Muscle layer of duodenum (tissue), 2 donors: Measurements from ENCODE around the gene HOXA7.

Source experiments
- H3K27ac ChIP-seq: one replicate; pipeline ENCODE4 v1.7.0; 2013; ENCODE audit warnings: mild to moderate bottlenecking, low read length
- H3K27me3 ChIP-seq: one replicate; pipeline ENCODE4 v1.7.0; 2013; ENCODE audit warnings: low read depth, mild to moderate bottlenecking, control low read depth, low read length
- H3K36me3 ChIP-seq, 2 donors: one replicate each; pipeline ENCODE4 v1.7.0; 2013; ENCODE audit warnings: low read length in 2 of 2, control low read depth in 1 of 2, mild to moderate bottlenecking in 1 of 2; ENCODE audit not compliant: insufficient read depth in 2 of 2, control insufficient read depth in 1 of 2
- H3K4me1 ChIP-seq, 2 donors: one replicate each; pipeline ENCODE4 v1.7.0; 2013; ENCODE audit warnings: low read length in 2 of 2, mild to moderate bottlenecking in 2 of 2, control low read depth in 1 of 2, moderate library complexity in 1 of 2; ENCODE audit not compliant: insufficient read depth in 2 of 2, control insufficient read depth in 1 of 2
- H3K4me3 ChIP-seq, 2 donors: one replicate each; pipeline ENCODE4 v1.7.0; 2013; ENCODE audit warnings: low read length in 2 of 2, low read depth in 1 of 2, mild to moderate bottlenecking in 1 of 2
- H3K9me3 ChIP-seq, 2 donors: one replicate each; pipeline ENCODE4 v1.7.0; 2013; ENCODE audit warnings: low read length in 2 of 2, control low read depth in 1 of 2, mild to moderate bottlenecking in 1 of 2; ENCODE audit not compliant: control insufficient read depth in 1 of 2
- donor health status: healthy.

HOXA7 gene

DNA sequence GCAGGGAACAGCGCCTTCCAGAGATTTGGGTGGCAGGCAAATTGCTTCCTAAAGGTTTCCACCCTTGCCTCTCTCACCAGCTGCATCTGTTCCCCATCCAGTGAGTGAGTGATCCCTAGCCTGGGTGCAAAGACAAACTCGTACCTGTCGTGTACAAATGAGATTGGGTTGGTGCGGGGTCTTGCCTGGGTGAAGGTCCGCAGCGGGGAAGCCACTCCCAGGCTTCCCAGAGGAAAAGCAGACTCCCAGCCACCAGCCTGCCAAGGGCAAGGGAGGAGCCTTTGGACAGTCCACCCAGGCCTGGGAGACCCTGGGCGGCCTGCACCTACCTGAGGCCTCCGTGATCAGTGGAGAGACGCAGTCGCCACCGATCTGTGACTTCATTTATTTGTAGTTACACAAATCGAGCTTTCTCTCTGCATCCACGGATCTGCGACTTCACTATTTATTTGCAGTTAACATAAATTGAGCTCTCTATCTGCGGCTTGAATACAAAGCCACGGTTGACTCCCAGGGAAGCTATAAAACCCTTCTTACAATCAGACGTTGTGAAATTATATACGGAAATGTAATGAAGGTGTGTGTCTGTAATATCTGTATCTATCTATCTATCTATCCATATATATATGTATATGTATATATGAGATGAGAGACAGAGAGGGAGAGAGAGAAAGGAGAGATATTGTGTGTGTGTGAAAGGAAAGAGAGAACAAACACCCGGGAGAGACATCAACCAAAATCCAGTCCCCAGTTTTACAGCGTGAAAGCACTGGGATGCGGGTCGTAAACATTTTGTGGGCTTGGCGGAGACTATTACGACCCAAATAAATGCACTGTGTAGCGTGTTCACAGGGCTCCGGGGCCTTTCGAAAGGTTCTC lies 3.0 kb upstream of the HOXA7 start:
- Histone ChIP-seq H3K9me3 (no peaks in the 10 kb centered on the region), H3K27ac (no peak overlapping the region), H3K36me3 (no peaks in the 10 kb centered on the region), H3K27me3 (peaks cover 80% of the 10 kb centered on the region), H3K4me3 (no peak overlapping the region), H3K4me1 (peaks cover 0 to 44% of the 10 kb centered on the region in 2 donors)

DNA sequence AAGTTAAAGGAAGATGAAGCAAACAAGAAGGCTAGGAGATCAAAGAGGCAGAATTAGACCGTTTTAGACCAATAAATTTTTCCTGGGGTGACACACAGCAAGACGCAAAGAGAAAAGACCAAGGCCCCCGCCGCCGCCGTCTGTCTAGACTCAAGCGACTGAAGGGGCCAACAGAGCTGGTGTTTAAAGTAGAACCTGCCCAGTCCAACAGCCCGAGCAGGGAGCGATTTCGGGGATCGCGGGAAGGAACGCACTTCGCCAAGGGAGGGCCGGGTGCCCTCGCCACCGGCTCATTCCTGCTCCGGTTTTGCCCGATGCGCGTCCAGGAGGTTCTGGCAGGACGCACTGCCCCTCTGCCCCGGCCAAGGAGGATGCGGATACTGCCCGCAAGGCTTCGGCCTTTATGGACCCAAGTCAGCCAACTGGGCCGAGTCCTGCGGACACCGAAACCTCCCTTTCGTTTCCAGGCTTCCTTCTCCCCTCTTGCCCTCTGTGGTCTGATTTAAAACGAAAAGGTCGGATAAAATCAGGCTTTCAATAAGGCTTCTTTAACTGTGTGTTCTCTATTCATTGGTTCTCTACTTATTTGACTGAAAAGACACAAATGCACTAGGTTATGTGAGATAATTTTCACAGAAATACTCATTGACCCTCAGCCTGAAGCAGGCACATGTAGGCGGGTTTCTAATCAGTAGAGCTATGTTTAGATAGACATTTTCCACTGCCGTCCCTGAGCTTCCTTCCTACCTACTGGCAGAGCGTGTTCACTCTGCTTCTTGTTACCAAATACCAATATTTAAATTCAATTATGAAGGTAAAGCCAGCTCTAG lies 2.2 kb upstream of the HOXA7 start:
- Histone ChIP-seq H3K27me3 (peaks cover 80% of the 10 kb centered on the region), H3K36me3 (no peaks in the 10 kb centered on the region), H3K9me3 (no peaks in the 10 kb centered on the region), H3K27ac (no peak overlapping the region), H3K4me3 (no peak overlapping the region), H3K4me1 (peaks cover 0 to 40% of the 10 kb centered on the region in 2 donors)

DNA sequence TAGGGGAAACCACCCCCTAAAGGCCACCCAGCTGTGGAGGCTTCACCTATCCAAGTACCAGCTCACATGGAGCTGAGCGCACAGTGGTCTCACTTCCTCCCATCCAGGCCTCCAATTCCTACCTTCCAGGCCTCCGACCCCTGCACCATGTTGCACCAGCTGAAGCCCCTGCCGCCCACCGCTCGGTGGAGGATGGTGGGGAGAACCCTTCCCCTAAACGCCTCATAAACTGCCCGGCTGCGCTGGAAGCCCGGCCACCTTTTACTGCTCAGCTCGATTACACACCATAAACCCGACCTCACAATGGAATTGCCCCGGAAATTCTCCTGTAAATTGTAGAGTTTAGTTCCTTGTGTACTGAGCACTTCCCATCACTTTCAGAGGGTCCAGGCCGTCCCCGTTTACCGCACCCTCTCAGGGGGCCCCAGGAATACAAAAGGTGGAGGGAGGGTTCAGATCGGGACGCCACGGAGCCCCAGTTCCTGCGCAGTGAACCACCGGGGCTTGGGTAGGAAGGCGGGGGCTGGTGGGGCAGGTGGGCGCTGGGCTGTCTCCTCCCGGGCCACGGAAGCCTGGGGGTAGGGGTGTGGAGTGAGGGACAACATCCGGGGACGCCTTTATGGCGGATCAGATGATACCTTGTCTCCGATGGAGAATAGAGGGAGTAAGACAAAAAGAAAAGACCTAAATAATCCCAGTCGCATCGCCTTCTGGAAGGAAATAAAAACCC lies 1.4 kb upstream of the HOXA7 start:
- Histone ChIP-seq H3K36me3 (no peaks in the 10 kb centered on the region), H3K4me1 (peaks cover 0 to 41% of the 10 kb centered on the region in 2 donors), H3K27ac (no peak overlapping the region), H3K27me3 (peaks cover 84% of the 10 kb centered on the region), H3K9me3 (no peaks in the 10 kb centered on the region), H3K4me3 (no peak overlapping the region)

DNA sequence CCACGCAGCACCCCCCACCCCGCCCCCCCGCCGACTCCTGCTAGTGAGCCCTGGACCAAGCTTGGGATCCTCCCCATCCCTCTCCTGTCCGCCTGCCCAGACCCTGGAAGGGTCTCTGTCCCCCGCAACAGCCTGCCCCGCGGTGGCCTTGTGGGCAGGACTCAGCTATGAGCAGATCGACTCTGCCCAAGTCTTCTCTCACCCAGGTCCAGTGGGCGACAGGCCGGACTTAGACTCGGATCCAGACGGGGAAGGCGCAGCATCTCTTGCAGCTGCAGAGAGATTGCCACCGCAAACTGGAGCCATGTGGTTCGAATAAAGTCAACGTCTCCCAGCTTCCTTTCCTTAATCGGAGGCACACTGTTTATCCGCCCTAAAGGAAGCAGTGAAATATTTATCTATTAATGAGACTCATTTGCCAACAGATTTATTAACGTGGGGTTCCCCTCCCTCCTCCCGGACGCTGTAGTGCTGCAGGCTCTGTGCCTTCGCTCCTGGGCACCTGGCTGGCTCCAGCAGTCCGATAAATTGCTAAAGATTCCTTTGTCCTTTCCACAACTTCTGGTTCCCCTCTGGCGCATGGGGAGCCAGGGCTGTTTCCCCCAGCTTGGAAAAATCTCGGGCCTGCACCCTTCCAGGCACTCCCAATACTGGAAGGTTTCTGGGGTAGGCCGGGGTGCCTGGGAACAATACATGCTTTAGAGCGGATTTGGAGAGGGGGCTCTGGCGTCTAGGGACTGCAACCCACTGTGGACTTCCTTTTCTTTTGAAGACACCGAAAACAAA lies 634 bp upstream of the HOXA7 start:
- H3K4me1 ChIP-seq: peaks cover 0 to 49% of the 10 kb centered on the region in 2 donors
- no peaks in the 10 kb centered on the region for H3K9me3 ChIP-seq
- H3K36me3 ChIP-seq: no peaks in the 10 kb centered on the region
- peaks cover 88% of the 10 kb centered on the region for H3K27me3 ChIP-seq
- H3K27ac ChIP-seq: no peak overlapping the region
- peak overlapping the region in 1 of 2 donors; percentile 61 for H3K4me3 ChIP-seq

DNA sequence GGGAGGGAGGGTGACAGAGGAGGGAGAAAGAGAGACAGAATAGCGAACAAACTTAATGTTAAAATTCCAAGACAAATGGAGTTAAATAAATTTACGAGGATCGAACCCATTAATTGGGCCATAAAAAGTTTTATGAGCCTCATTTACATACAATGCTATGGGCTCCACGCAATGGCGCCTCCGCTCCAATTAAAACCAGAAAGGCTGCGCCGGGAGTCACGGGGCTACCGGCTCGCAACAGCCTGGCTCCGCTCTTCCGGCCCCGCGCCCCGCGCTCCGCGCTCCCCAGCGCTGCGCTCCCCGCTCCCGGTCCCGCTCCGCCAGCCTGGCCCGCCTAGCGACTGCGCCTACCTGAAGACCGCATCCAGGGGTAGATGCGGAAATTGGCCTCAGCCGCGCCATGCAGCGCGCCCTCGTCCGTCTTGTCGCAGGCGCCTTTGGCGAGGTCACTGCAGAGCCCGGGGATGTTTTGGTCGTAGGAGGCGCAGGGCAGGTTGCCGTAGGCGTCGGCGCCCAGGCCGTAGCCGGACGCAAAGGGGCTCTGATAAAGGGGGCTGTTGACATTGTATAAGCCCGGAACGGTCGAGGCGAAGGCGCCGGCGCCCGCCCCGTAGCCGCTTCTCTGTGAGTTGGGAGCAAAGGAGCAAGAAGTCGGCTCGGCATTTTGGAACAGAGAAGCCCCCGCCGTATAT lies 513 bp downstream of the HOXA7 start:
- H3K27me3 ChIP-seq: peaks cover 95% of the 10 kb centered on the region
- no peak overlapping the region for H3K27ac ChIP-seq
- peaks cover 0 to 52% of the 10 kb centered on the region in 2 donors for H3K4me1 ChIP-seq
- no peaks in the 10 kb centered on the region for H3K9me3 ChIP-seq
- peak overlapping the region in 1 of 2 donors; percentile 61 for H3K4me3 ChIP-seq
- H3K36me3 ChIP-seq: no peaks in the 10 kb centered on the region

DNA sequence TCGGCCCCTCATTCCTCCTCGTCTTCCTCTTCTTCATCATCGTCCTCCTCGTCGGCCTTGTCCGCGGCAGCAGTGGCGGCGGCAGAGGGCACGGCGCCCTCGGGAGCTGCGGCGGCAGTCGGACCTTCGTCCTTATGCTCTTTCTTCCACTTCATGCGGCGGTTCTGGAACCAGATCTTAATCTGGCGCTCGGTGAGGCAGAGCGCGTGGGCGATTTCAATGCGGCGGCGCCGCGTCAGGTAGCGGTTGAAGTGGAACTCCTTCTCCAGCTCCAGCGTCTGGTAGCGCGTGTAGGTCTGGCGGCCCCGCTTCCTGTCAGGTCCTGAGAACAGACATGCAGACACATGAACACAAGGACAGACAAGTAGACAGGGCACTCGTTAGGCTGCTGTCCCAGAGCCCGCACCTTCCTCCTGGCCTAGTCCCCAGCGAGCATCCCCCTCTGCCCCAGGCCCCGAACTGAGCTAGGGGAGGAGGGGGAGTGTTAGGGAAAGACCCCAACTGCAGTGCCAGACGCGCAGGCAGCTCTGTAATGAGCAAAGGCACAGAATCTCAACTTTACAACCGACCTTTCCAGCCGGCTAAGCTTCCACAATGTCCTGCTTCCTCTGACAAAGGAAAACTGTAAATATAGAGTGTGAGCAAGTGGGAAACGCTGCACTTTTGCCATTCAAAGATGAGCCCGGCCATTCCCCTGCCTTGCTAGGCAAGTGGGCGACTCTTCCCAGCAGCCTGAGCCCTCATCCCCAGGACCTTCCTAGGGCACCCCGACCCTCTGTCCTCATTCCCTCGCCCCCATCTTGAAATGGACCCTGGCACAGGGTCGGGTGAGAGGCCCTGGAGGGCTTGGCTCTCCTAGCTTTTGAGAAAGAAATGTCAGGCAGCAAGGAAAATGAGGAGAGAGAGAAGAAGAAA lies 1.3 kb downstream of the HOXA7 start:
- Histone ChIP-seq H3K27me3 (peaks cover 94% of the 10 kb centered on the region), H3K9me3 (no peaks in the 10 kb centered on the region), H3K4me3 (peak overlapping the region in 1 of 2 donors; percentile 61), H3K27ac (no peak overlapping the region), H3K36me3 (no peaks in the 10 kb centered on the region), H3K4me1 (peaks cover 0 to 52% of the 10 kb centered on the region in 2 donors)

DNA sequence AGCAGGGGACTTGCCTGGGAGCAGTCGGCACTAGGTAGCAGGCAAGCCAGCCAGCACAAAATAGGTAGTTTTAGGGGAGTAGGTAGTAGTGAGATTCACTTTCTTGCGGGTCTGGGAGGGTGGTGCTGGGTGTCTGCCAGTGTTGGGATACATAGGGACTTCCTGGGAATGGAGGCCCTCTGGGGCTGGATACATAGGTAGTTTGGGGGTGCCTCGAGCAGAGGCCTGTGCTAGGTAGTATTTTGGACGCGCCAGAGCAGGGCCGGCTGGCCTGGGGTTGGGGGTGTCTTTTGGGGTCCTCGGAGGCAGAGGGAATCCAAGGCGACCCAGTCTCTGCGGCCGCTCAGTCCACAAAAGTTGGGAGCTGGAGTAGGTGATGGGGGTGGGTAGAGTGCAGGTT lies 2.1 kb downstream of the HOXA7 start:
- Histone ChIP-seq H3K9me3 (no peaks in the 10 kb centered on the region), H3K27me3 (peaks cover 91% of the 10 kb centered on the region), H3K27ac (no peak overlapping the region), H3K36me3 (no peaks in the 10 kb centered on the region), H3K4me3 (no peak overlapping the region), H3K4me1 (peaks cover 0 to 50% of the 10 kb centered on the region in 2 donors)

DNA sequence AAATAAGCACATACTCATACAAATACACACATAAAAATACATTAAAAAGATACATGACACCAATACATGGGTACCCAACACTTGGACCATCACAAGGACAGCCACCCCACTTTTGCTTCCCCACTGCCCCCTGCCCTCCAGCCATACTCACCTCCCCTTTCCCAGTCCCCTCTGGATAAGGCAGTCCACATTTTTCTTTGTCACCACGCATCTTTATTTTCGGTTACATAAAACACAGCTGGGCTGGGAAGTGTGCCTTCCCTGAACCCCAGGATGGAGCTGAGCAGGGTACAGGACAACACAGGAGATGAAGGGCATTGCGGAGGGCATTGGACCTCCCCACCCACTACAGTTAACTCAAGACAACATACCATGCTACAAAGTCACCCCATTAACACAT lies 2.9 kb downstream of the HOXA7 start:
- Histone ChIP-seq H3K4me3 (no peak overlapping the region), H3K9me3 (no peaks in the 10 kb centered on the region), H3K27ac (no peak overlapping the region), H3K27me3 (peaks cover 91% of the 10 kb centered on the region), H3K4me1 (peaks cover 0 to 50% of the 10 kb centered on the region in 2 donors), H3K36me3 (no peaks in the 10 kb centered on the region)

DNA sequence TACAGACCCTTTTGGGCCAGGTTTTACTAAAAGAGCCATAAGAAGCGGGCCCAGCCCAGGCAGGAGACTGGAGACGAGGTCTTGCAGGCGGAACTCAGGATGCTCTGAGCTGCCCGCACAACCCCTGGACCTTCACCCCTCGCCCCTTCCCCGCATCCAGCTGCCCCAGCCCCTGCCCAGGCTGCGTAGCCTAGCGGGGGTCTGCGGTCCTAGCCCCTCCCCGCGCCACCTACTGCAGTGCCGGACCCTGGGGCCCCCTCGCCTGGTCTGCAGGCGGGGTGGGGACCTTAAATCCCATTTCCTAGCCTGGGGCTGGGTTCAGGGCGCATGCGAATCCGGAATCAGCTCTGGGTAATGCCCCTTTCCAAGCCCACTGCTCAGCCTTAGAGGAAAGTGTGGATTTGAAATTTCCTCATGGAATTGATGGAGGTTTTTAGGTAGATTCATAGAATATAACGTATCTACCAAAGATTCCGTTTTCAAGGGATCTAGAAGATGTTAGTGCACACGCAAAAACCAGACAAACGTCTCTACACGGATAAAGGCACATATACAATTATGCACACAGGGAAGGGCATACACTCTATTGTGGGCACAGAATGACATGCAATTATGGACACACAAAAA lies 3.5 kb downstream of the HOXA7 start:
- Histone ChIP-seq H3K27me3 (peaks cover 91% of the 10 kb centered on the region), H3K36me3 (no peaks in the 10 kb centered on the region), H3K9me3 (no peaks in the 10 kb centered on the region), H3K27ac (no peak overlapping the region), H3K4me3 (peak overlapping the region; percentile 30 to 60), H3K4me1 (peaks cover 0 to 50% of the 10 kb centered on the region in 2 donors)
